Left lobe of liver (tissue), 2 donors: ENCODE results near the gene FAM236B. TPM values are rescaled to one million over a fixed set of nuclear protein-coding genes. Genes with fewer than 3 reads are reported as not detected.
A peak's percentile ranks its signal among the peaks of the same experiment; 100 is the strongest.
"Not testable (repeated sequence)": the region's sequence is repeated elsewhere in the genome, so short reads cannot be mapped to it uniquely, and the experiment has no call there.

Experiments used
- ATAC-seq: fragments of 200-7000 bp; cut with Tn5 transposase; one replicate; pipeline ENCODE4 v1.9.1; 2020; ENCODE audit warnings: mild to moderate bottlenecking, moderate library complexity
- DNase-seq: peaks from one replicate; pipeline ENCODE4 v3.0.0-alpha.2; 2020; ENCODE audit warnings: low spot score
- total RNA-seq: library from RNA; stranded (reverse); gene quantifications from one replicate; pipeline ENCODE4 v1.2.1, GENCODE V29; 2021
- donor health status: DM: no; HTN: no; CAD: no; lungs with moderate emphysema.
- donor health status: DM: no; HTN: yes; CAD: no.

Gene FAM236B
- not detected for total RNA-seq

GRCh38 chrX:72782560-72782959 is at the start of gene FAM236B:
TSS of gene FAM236B (minus strand) at chrX:72782660. CDS start at chrX:72782560, 100 bp downstream.
- not testable (repeated sequence) for ATAC-seq, DNase-seq

DNA sequence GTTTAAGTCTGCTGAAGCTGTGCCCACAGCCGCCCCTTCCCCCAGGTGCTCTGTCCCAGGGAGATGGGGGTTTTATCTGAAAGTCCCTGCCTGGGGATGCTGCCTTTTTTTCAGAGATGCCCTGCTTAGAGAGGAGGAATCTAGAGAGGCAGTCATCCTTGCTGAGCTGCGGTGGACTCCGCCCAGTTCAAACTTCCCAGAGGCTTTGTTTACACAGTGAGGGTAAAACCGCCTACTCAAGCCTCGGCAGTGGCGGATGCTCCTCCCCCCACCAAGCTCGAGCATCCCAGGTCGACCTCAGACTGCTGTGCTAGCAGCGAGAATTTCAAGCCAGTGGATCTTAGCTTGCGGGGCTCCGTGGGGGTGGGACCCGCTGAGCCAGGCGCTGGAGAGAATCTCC is 48.2 kb upstream of the FAM236B start:
- DNase-seq, ATAC-seq: not testable (repeated sequence)

- DNase-seq, ATAC-seq: not testable (repeated sequence)
Observed at GRCh38 chrX:72808110-72808509, 25.6 kb upstream of the FAM236B start, which contains the start of gene FAM236D. TSS of gene FAM236D (minus strand) at chrX:72808210. CDS start at chrX:72808110, 100 bp downstream.

- not testable (repeated sequence) for DNase-seq, ATAC-seq
Observed at GRCh38 chrX:72790390-72790789, 7.9 kb upstream of the FAM236B start.

GRCh38 chrX:72788142-72788541 is 5.7 kb upstream of the FAM236B start:
- ATAC-seq, DNase-seq: not testable (repeated sequence)

- ATAC-seq: not testable (repeated sequence)
Observed at GRCh38 chrX:72783964-72784363, 1.5 kb upstream of the FAM236B start.

DNA sequence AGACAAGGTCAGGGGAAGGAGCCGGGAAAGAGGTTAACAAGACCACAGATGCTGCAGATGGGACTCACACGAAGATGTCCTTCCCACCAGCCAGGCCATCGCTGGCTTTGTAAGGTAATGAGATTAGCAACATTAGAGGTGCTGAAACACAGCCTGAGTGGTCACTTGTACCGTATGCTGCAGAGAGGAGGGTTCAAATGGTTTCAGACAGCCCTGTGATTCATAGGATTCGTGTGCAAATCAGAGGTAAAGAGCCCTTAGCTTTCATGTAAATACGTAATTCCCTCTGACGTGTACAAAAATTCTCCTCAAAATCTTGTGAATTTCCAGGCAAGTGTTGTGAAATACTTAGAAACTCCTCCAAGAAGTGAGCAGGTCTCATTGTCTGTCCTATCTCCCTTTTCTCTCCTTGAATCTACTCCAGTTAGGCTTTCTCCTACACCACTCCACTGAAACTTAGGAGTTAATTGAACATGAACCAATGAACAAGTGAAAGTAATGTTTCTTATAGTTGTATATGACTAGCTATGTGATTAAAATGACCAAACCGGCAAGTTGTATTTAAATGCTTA is 991 bp upstream of the FAM236B start:
- ATAC-seq, DNase-seq: not testable (repeated sequence)

More at GRCh38 chrX:72783964-72784363, 1.5 kb upstream of the FAM236B start:
- not testable (repeated sequence) for DNase-seq

- not testable (repeated sequence) for DNase-seq, ATAC-seq
Observed at GRCh38 chrX:72778146-72778545, 4.3 kb downstream of the FAM236B start.

DNA sequence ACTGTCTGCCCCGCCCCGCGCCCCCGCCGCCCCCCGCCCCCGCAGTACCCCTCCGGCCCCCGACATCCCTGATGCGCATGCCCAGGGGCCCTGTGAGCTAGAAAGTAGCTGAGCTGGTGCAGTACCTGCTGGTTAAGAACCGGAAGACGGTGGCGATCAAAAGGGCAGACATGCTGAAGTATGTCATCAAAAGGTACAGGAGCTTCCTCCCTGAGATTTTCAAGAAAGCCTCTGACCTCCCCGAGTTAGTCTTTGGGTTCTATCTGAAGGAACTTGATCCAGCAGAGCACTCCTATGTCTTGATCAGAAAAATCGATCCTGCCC is 5.0 kb downstream of the FAM236B start:
- not testable (repeated sequence) for ATAC-seq, DNase-seq

- not testable (repeated sequence) for DNase-seq, ATAC-seq
Observed at GRCh38 chrX:72776653-72777466, 5.6 kb downstream of the FAM236B start, which contains the start of gene DMRTC1B. TSS of gene DMRTC1B (plus strand) at chrX:72776890. CDS start at chrX:72845136, 68,246 bp downstream.

DNA sequence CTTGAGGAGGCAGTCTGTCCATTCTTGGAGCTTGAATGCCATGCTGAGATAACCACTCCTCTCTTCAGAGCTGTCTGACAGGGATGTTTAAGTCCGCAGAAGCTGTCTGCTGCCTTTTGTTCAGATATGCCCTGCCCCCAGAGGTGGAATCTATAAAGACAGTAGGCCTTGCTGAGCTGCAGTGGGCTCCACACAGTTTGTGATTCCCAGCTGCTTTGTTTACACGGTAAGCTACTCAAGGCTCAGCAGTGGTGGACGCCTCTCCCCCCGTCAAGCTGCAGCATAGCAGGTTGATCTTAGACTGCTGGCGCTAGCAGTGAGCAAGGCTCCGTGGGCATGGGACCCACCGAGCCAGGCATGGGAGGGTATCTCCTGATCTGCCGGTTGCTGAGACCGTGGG is 22.0 kb downstream of the FAM236B start:
- not testable (repeated sequence) for ATAC-seq, DNase-seq

GRCh38 chrX:72748545-72748944 is 33.9 kb downstream of the FAM236B start:
- not testable (repeated sequence) for DNase-seq, ATAC-seq

DNA sequence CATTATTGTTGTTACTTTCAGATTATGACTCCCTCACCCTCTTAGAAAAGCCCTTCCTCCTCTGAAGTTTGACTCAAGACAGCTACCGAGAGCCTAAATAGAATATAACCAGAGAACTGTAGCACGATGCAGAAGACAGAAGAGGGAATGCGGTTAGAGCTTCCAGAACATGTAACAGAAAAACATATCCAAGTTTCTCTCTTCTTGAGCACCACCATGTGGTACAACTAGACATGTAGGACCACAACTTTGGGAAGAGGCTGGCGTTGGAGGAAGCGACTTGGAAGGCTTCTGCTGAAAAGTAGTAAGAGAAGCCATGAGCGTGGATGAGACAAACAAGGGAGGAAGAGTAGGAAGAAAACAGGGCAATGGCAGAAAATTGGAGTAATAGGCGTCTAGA is 36.9 kb downstream of the FAM236B start:
- peak; percentile 65 for ATAC-seq
- DNase-seq: not testable (repeated sequence)

- DNase-seq (no peak), ATAC-seq (no peak)
Observed at GRCh38 chrX:72735561-72735960, 46.9 kb downstream of the FAM236B start.

- not testable (repeated sequence) for ATAC-seq, DNase-seq
Observed at GRCh38 chrX:72733636-72734035, 48.8 kb downstream of the FAM236B start.

Other genes starting within 250 kb of the FAM236B start
- gene HDAC8, start 209.8 kb downstream of the FAM236B start, total RNA-seq: 16.0 TPM
- 1.8 TPM for gene PHKA1, start 68.4 kb downstream of the FAM236B start, total RNA-seq
- not detected for gene DMRTC1B, start 5.8 kb downstream of the FAM236B start, total RNA-seq
- not detected for gene FAM236D, start 25.6 kb upstream of the FAM236B start, total RNA-seq
- not detected for gene FAM236C, start 130.0 kb upstream of the FAM236B start, total RNA-seq
- not detected for gene FAM236A, start 155.5 kb upstream of the FAM236B start, total RNA-seq
- gene DMRTC1, start 161.2 kb upstream of the FAM236B start, total RNA-seq: not detected
- gene PABPC1L2B, start 220.3 kb upstream of the FAM236B start, total RNA-seq: not detected